CD1c-positive myeloid dendritic cell (primary cell): Measurements from ENCODE around the gene SPATA24.
"Not testable (repeated sequence)": the region's sequence is repeated elsewhere in the genome, so short reads cannot be mapped to it uniquely, and the experiment has no call there.

Source experiments
- DNase-seq: peaks from one replicate; pipeline ENCODE4 v3.0.0-alpha.2; 2016; ENCODE audit errors: extremely low spot score

The SPATA24 gene

GRCh38 chr5:139394654-139395566 lies 9.0 kb downstream of the SPATA24 start, which contains the start of gene PROB1:
Gene PROB1, minus strand, starts transcription at chr5:139395104. Its CDS starts 23 bp downstream, at chr5:139395081.
- DNase-seq, result no peak

GRCh38 chr5:139394123-139394653 lies 9.7 kb downstream of the SPATA24 start:
- DNase-seq, result peak; percentile 63

GRCh38 chr5:139393497-139394122 lies 10.3 kb downstream of the SPATA24 start:
- DNase-seq, result no peak

GRCh38 chr5:139392678-139393496 lies 11.0 kb downstream of the SPATA24 start:
- DNase-seq, result peak; percentile 71

- no peak for DNase-seq
Measured at GRCh38 chr5:139392324-139392677, 11.6 kb downstream of the SPATA24 start.

GRCh38 chr5:139391570-139392323 lies 12.1 kb downstream of the SPATA24 start:
- DNase-seq, result peak; percentile 45

GRCh38 chr5:139390639-139391569 lies 13.0 kb downstream of the SPATA24 start:
- no peak for DNase-seq

GRCh38 chr5:139389701-139390638 lies 13.9 kb downstream of the SPATA24 start, which contains the start of gene MZB1:
Gene MZB1, minus strand, starts transcription at chr5:139389913. Its CDS starts 57 bp downstream, at chr5:139389856.
- peak; percentile 20 for DNase-seq

- no peak for DNase-seq
Measured at GRCh38 chr5:139388198-139388821, 15.6 kb downstream of the SPATA24 start.

GRCh38 chr5:139387611-139388197 lies 16.2 kb downstream of the SPATA24 start:
- no peak for DNase-seq

- DNase-seq, result not testable (repeated sequence)
Measured at GRCh38 chr5:139386956-139387355, 16.9 kb downstream of the SPATA24 start.

GRCh38 chr5:139386050-139386438 lies 17.8 kb downstream of the SPATA24 start:
- no peak for DNase-seq

GRCh38 chr5:139385061-139386049 lies 18.5 kb downstream of the SPATA24 start:
- no peak for DNase-seq

GRCh38 chr5:139384591-139385051 lies 19.3 kb downstream of the SPATA24 start:
- DNase-seq, result no peak

- DNase-seq, result no peak
Measured at GRCh38 chr5:139383993-139384590, 19.8 kb downstream of the SPATA24 start.
